Amniotic stem cell (primary cell): ENCODE data around the gene P2RX3.
"Not testable (repeated sequence)": the region's sequence is repeated elsewhere in the genome, so short reads cannot be mapped to it uniquely, and the experiment has no call there.

Experiments
- DNase-seq: peaks from one replicate; lab custom pipeline; 2025; lab: John Stamatoyannopoulos, UW

P2RX3 gene

GRCh38 chr11:57399972-57400578 lies 61.9 kb downstream of the P2RX3 start:
- DNase-seq: no peak

DNA sequence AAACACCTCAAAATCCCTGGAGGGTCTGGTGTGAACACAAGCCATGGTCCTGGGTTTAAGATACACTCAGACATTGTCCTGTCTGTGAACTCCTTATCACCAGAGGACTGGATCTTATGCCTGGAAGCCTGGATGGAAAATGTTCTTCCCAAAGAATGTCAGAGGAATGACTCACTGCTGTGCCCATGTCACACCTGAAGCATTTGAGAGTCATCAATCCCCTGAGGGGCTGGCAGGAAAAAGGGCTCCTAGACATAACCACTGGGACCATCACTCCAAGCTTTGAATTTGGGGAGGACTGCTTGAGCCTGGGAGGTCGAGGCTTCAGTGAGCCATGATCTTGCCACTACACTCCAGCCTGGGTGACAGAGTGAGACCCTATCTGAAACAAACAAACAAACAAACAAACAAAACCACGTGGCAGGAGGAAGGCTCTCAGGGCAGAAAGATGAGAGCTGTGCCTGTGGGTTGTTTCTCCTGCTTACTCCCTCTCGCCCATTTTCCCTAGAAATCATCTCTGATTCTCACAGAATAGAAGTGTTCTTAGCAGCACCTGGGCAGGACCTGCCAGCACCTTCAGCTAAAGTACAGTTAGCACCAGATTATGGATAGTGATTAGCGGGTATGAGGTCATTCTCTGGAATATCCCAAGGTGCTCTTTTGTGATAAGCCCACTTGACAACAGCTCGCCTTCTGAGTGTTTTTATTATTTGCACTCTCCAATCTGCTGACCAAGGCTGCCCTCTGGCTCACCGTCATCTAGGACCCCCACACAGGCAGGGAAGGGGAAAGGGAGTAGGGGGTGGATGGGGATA lies 64.2 kb downstream of the P2RX3 start:
- DNase-seq: no peak

GRCh38 chr11:57403003-57403801 lies 65.0 kb downstream of the P2RX3 start:
- not testable (repeated sequence) for DNase-seq

GRCh38 chr11:57403802-57404147 lies 65.6 kb downstream of the P2RX3 start:
- DNase-seq: no peak

GRCh38 chr11:57405271-57405860 lies 67.2 kb downstream of the P2RX3 start:
- no peak for DNase-seq

GRCh38 chr11:57406337-57406904 lies 68.3 kb downstream of the P2RX3 start:
- DNase-seq: no peak

GRCh38 chr11:57407010-57407920 lies 69.1 kb downstream of the P2RX3 start:
- no peak for DNase-seq

- no peak for DNase-seq
These were observed 69.9 kb downstream of the P2RX3 start for GRCh38 chr11:57407941-57408475.

GRCh38 chr11:57408771-57409170 lies 70.6 kb downstream of the P2RX3 start:
- DNase-seq: no peak

DNA sequence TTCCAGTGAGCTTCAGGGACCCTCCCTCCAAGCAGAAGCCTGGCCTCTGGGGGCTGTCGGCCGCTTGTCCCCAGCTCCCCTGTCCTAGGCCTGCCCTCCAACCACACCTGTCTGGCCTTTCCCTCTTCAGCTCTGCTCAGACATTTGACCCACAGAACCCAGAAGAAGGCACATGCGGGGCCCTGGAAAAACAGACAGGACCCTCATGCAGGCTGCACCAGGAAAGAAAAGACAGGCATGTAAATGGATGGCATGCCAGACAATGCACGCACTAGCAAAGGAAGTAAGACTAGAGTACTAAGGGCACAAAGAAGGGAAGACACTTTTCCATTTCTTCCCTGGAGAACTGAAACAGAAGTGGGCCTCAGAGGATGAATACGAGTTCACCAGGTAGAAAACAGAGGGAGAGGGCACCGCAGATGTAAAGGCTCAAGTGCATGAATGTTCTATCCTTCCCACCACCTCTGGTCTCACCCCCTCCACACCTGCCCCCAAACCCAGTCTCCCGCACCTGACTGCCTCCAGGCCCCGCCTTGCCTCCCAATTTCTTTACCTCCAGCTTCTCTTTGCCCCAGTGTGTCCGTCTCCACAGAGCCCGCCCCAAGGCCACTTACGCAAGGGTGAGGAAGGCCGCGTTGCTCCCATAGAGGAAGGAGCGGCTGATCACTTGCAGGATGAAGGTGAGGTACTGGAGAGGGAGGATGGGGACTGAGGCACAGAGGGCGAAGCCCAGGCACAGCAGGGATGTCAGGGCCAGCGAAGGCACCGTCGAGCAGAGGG lies 71.4 kb downstream of the P2RX3 start:
- no peak for DNase-seq

- no peak for DNase-seq
These were observed 72.1 kb downstream of the P2RX3 start for GRCh38 chr11:57410287-57410686.

GRCh38 chr11:57413681-57414080 lies 75.5 kb downstream of the P2RX3 start:
- DNase-seq: no peak

DNA sequence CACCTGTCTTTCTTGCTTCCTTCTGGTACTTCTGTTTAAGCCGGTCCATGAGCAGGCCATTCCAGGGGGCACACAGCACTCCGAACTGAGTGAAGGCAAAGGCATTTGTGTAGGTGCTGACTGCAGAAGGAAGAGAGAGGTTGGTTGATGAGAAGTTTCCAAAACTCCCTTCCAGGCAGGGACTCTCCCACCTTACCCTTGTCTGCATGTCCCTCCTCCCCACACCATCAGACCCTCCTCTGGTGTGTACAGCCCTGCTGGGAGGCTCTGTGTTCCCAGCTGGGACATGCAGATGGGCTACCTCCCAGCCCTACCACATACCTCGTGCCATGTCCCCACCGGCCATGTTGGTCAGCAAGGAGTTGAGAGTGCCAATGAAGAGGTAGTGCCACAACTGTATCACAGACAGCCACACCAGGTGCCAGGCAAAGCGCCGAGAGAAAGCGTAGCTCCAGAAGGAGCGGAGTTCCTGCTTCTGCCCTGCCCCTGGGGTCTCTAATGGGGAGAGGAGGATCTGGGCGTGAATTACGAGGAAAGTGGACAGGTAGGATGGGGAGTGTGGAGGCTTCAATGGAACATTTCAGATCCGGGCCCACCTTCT lies 76.6 kb downstream of the P2RX3 start:
- no peak for DNase-seq

DNA sequence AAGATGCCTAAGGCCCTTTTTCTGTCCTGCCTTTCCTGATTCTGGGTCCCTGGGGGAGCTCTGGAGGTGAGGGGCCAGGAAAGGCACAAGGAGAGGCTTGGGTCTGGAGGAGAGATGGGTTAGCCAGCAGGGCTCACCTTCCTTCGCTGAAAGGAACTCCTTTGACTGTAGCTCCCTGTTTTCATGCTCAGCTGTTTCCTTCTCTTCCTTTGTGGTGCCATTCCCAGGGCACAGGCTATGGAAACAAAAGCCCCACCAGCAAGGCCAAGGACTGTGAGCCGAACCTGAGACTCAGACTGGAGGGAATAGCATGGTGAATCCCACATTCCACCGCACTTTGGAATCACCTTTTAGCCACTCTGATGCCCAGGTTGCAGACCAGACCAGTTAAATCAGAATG lies 78.3 kb downstream of the P2RX3 start:
- DNase-seq: no peak

GRCh38 chr11:57417056-57417455 lies 78.9 kb downstream of the P2RX3 start:
- no peak for DNase-seq

DNA sequence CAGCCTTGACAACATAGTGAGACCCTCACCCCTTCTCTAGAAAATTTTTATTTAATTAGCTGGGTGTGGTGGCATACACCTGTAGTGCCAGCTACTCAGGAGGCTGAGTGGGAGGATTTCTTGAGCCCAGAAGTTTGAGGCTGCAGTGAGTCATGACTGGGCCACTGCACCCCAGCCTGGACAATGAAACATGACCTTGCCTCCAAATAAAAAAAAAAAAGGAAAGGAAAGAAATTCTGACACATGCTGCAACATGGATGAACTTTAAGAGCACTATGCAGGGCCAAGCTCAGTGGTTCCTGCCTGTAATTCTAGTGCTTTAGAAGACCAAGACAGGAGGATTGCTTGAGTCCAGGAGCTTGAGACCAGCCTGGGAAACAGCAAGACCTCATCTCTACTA lies 80.0 kb downstream of the P2RX3 start:
- DNase-seq: no peak

GRCh38 chr11:57419146-57419545 lies 81.0 kb downstream of the P2RX3 start:
- no peak for DNase-seq

DNA sequence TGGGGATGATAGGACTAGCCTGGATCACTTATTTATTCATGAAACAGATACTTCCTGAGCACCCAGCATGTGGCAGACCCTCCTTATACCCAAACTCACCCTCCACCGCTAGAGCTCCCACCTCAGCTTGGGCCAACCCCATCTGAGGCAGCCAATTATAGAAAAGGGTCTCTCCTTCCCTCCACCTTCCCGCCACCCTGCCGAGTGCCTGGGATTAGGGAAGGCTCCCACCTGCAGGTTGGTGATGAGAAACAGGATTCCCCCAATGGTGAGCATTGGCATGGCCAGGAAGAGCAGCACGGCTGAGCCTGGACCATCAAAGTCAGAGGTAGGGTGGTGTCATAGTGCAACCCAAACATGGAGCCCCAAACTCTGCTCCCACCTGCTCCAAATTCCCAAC lies 82.9 kb downstream of the P2RX3 start:
- DNase-seq: no peak

- no peak for DNase-seq
These were observed 83.7 kb downstream of the P2RX3 start for GRCh38 chr11:57421805-57422204.
